IPS-18c (cell line): Measurements from ENCODE around the gene IGFALS.
"Not testable (repeated sequence)": the region's sequence is repeated elsewhere in the genome, so short reads cannot be mapped to it uniquely, and the experiment has no call there.

ENCODE experiments used
- H3K4me3 ChIP-seq: 2 replicates; pipeline ENCODE4 v1.7.0; 2013; ENCODE audit warnings: low read depth, mild to moderate bottlenecking, low read length, moderate library complexity; ENCODE audit not compliant: insufficient read depth
- H3K9me3 ChIP-seq: one replicate; pipeline ENCODE4 v1.6.1; 2013; ENCODE audit warnings: mild to moderate bottlenecking, low read length, moderate library complexity; ENCODE audit not compliant: control insufficient read depth, insufficient read depth

Gene IGFALS

DNA sequence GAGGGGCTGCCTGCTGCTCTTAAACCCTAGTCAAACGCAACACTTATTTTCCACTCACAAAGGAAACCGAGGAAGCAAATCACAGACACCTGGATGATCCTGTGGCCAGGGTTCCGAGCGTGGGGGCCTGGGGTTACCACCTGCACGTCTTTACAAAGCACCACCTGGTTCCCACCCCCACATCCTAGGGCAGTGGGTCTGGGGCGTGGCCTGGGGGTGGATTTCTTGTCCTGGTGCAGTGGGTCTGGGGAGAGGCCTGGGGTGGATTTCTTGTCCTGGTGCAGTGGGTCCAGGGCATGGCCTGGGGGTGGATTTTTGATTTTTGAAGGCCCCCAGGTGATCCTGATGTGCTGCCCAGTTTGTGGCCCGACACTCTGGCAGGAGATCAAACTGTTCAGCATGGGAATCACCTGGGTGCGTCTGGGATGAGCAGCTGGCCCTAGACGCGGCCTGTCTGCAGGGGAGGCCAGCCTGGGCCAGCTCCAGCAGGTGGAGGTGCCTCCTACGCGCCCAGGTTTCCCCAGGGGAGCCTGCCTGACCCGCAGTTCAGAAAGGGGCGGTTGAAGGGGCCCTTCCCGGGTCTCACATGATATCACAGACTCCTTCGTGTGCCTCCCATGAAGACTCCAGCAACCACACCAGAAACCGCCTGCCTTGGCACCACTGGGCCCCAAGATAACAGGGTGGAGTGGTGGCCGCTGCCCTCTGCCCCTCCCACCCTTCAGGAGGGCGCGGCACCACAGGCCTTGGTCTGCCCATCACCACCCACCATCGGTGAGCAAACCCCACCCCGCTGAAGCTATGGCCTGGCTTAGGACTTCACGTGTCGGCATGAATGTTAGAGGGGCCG is 26.8 kb upstream of the IGFALS start:
- H3K4me3 ChIP-seq, result no peak overlapping the region
- no peaks in the 10 kb centered on the region for H3K9me3 ChIP-seq

GRCh38 chr16:1819611-1820010 is 26.1 kb upstream of the IGFALS start:
- Histone ChIP-seq H3K4me3 (no peak overlapping the region), H3K9me3 (no peaks in the 10 kb centered on the region)

DNA sequence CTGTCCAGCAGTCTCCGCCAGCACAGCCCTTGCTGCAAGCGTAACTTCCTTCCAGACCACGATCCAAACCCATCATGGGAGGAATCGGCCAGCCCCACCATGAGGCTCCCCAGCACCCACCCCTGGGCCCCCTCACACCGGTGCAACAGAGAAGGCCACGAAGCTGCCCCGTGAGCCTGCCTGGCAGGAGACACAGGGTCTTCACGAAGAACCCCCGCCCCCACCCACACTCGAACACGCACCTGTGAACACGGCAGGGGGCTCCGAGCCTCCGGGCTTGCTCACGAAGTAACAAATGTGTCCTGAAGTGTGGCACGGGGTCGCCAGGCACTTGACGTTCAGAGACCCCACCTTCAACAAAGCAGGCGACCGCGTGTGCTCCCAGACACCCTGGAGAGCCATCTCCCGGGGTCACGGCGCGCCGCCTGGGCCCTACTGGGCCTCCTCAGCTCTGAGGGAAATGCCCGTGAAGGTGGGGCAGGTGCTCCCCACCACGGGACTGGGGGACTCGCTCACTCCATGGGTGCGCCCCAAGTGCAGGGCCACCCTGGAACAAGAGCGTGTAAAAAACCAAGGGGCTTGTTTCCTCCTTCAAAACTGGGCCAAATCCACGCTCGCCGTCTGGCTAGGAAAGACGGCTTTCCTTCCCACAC is 25.5 kb upstream of the IGFALS start:
- Histone ChIP-seq H3K9me3 (no peaks in the 10 kb centered on the region), H3K4me3 (no peak overlapping the region)

DNA sequence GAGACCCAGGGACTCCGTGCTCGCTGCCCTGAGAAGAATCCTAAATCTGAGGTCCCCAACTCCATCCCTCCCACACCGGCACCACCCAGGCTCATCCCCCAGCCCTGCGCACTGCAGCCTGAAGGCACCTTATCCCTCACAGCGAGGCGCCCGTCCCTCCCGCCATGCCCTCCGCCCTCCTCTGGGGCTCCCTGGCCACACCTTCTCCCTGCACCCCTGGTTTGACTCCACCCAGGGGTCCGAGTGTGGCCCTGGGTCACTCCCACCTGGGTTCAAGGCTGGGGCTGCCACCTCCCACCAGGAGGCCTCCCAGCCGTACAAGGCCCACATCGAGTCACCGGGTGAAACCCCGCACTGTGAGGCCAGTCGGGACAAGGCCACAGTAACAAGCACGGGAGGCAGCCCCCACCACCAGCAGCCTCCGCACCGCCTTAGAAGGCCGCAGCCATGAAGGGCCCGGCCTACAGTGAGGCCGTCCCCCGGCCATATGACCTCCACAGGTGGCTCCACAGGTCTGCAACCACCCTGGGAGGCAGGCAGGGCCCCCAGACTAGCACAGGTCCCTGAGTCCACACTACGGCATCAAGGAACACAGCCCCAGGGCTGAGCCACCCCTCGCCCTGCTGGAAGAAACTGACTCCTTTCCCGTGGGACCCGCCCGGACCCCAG is 24.8 kb upstream of the IGFALS start:
- H3K4me3 ChIP-seq, result no peak overlapping the region

GRCh38 chr16:1817716-1818115 is 24.2 kb upstream of the IGFALS start:
- Histone ChIP-seq H3K9me3 (no peaks in the 10 kb centered on the region), H3K4me3 (no peak overlapping the region)

More for the DNA sequence above, 24.8 kb upstream of the IGFALS start:
- no peaks in the 10 kb centered on the region for H3K9me3 ChIP-seq

DNA sequence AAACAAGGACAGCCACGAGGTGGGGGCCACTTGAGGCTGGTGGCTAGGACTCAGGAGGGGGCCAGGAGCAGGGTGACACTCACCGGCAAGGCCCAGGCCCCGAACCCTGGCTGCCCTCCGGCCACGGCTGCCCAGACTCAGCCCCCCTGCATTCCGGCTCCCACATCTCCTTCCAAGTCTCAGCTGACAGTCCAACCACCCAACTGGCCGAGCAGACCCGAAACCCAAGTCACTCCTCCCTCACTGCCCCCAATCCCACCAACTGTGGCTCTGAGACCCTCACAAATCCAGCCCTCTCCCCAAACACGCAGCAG is 23.7 kb upstream of the IGFALS start:
- Histone ChIP-seq H3K9me3 (no peaks in the 10 kb centered on the region), H3K4me3 (no peak overlapping the region)

DNA sequence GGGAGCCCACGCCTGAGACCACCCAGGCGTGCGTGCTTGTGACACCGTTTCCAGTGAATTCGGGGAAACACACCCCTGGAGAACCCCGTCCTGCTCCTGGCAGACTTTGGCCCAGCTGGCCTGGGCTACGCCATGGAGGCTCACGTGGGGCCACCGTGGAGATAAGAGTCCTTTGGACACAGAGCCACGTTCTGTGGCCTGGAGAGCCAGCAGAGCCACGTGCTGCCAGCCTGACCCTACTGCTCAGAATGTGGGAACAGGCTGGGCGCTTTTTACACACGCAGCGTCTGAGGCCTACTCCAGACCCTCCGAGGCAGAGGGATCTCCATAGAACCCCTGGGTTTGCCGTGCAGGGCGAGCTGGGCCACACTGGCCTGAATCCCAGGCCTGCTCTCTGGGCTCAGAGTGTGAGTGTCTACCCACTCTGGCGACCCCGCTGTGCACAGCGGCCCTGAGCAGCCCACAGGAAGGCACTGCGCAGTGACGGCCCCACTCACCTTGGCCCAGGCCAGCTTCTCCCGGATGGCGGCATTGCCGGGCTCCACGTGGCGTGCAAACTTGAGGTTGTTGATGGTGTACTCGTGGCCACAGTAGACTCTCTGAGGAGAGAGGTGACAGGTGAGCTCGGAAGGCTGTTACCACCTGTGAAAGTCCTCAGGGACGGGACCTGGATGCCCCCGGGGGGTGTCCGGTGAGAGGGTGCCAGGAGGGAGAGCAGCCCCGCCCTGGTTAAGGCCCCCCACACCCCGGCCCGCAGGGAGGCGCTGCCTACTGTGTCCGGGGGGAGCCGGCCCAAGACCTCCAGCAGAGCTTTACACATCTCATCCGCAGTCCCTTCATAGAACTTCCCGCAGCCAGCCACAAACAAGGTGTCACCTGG is 23.1 kb upstream of the IGFALS start:
- no peaks in the 10 kb centered on the region for H3K9me3 ChIP-seq
- H3K4me3 ChIP-seq, result no peak overlapping the region

- Histone ChIP-seq H3K4me3 (no peak overlapping the region), H3K9me3 (no peaks in the 10 kb centered on the region)
These were observed 22.0 kb upstream of the IGFALS start for GRCh38 chr16:1815461-1815860.

DNA sequence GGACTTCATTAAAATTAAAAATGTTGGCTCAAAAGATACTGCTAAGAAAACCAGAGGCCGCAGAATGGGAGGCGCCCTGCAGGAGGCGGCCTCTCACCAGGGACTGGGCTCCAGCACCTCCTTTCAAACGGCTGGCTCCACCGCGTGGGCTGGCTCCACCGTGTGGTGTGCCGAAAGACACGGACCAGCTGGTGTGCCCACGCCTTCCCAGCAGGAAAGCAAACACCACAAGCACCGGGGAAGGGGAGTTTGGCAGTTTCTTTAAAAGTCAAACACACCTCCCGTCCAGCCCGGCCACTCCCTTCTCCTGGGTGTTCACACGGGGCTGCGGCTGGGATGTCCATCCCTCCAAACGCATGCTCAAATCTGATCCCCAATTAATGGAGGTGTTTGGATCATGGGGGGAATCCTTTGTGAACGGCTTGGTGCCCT is 19.2 kb upstream of the IGFALS start:
- no peak overlapping the region for H3K4me3 ChIP-seq

GRCh38 chr16:1810536-1810935 is 17.0 kb upstream of the IGFALS start:
- Histone ChIP-seq H3K9me3 (peaks cover 4% of the 10 kb centered on the region), H3K4me3 (no peak overlapping the region)

More for the DNA sequence above, 19.2 kb upstream of the IGFALS start:
- H3K9me3 ChIP-seq, result no peaks in the 10 kb centered on the region

GRCh38 chr16:1810106-1810505 is 16.6 kb upstream of the IGFALS start:
- H3K4me3 ChIP-seq, result no peak overlapping the region

GRCh38 chr16:1809281-1809801 is 15.8 kb upstream of the IGFALS start:
- H3K9me3 ChIP-seq, result peaks cover 4% of the 10 kb centered on the region
- no peak overlapping the region for H3K4me3 ChIP-seq

More at GRCh38 chr16:1810106-1810505, 16.6 kb upstream of the IGFALS start:
- peaks cover 4% of the 10 kb centered on the region for H3K9me3 ChIP-seq

DNA sequence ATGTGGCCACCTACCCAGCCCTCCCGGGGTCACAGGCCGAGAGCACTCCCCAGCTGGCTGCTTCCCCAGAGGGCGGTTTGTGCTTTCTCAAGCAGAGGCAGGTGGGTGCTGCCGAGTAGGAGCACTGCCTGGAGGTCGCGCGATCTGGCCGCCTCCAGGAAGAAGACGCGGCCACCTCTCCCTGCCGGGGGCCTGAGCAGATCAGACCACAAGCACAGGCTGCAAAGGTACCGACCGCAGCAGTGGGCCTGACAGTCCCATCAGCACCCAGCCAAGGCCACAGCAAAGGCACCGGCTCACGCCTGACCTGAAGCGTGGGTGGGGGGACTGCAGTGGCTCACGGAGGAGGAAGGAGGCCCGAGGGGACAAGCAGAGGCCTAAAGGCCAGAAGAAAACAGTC is 15.2 kb upstream of the IGFALS start:
- no peak overlapping the region for H3K4me3 ChIP-seq
- H3K9me3 ChIP-seq, result peaks cover 4% of the 10 kb centered on the region

GRCh38 chr16:1807626-1808025 is 14.1 kb upstream of the IGFALS start:
- H3K9me3 ChIP-seq, result peaks cover 4% of the 10 kb centered on the region
- no peak overlapping the region for H3K4me3 ChIP-seq

DNA sequence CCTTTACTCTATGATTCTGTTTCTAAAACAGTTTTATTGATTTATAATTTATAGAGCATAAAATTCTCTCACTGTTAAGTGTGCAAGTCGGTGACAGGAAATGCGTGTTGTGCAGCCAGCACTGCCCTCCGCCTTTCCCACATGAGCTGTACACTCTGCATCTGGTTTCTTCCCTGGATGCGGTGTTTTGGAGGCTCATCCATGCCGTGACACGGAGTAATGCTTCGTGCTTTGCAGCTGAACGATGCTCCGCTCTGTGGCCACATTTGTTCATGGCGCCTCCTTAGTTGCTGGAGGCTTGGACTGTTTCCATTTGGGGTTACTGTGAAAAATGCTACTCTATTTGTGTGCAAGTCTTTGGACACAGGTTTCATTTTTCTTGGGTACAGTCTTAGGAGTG is 7.2 kb upstream of the IGFALS start:
- Histone ChIP-seq H3K4me3 (no peak overlapping the region), H3K9me3 (peaks cover 5% of the 10 kb centered on the region)

- not testable (repeated sequence) for H3K9me3 ChIP-seq, H3K4me3 ChIP-seq
These were observed 5.8 kb upstream of the IGFALS start for GRCh38 chr16:1799263-1799662.
